SJSA1 (cell line): ENCODE data around the gene CALHM2. TPM values are rescaled to one million over a fixed set of nuclear protein-coding genes. Genes with fewer than 3 reads are reported as not detected.
"Not testable (repeated sequence)": the region's sequence is repeated elsewhere in the genome, so short reads cannot be mapped to it uniquely, and the experiment has no call there.

Experiments used
- DNase-seq, 2 experiments: peaks; one replicate each; pipeline ENCODE4 v3.0.0-alpha.2; 2015 to 2020; ENCODE audit warnings: low spot score in 2 of 2, low read depth in 1 of 2
- H3K27ac ChIP-seq: fragments of 250-450 bp; sonication (Bioruptor Pico); 2 replicates; pipeline ENCODE4 v1.5.1; 2020; ENCODE audit warnings: mild to moderate bottlenecking, moderate library complexity
- H3K27me3 ChIP-seq: fragments of 250-450 bp; sonication (Bioruptor Pico); replicated peaks from 2 replicates; pipeline ENCODE4 v1.5.1; 2020; ENCODE audit warnings: mild to moderate bottlenecking, moderate library complexity
- H3K36me3 ChIP-seq: fragments of 250-450 bp; sonication (Bioruptor Pico); 2 replicates; pipeline ENCODE4 v1.5.1; 2020; ENCODE audit warnings: mild to moderate bottlenecking
- H3K4me1 ChIP-seq: fragments of 250-450 bp; sonication (Bioruptor Pico); replicated peaks from 2 replicates; pipeline ENCODE4 v1.6.1; 2021; ENCODE audit warnings: mild to moderate bottlenecking
- H3K4me3 ChIP-seq: fragments of 250-450 bp; sonication (Bioruptor Pico); 2 replicates; pipeline ENCODE4 v1.5.1; 2020; ENCODE audit warnings: mild to moderate bottlenecking
- H3K9me3 ChIP-seq: fragments of 250-450 bp; sonication (Bioruptor Pico); replicated peaks from 2 replicates; pipeline ENCODE4 v1.5.1; 2020; ENCODE audit warnings: mild to moderate bottlenecking
- total RNA-seq: library from RNA; depleted of rRNA; stranded (reverse); fragments of >200 nt; shearing (Covaris generic); gene quantifications from 2 replicates; pipeline ENCODE4 v1.2.3, GENCODE V29; 2014

CALHM2 gene
- total RNA-seq, 1 experiment from 2014 or later = not detected

DNA sequence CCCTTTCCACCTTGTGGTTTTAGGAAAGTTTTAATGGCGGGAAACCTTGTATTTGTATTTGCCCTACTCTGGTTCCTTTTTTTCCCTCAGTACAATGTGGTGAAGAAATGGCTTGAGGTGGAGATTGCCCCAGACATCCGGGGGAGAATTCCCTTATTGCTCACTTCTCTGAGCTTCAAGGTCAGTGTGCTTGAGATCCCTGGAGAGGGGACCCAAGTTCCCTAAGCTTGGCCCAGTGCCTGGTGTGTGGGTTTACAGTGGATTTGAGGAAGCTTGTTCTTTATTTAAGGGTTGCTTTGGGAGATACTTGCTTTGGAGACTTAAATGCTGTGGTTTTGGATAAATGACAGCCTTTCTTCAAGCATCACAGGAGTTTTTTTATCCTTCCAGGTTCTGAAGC lies 18.3 kb downstream of the CALHM2 start:
- Histone ChIP-seq H3K27me3 (no peaks in the 10 kb centered on the region), H3K4me1 (no peaks in the 10 kb centered on the region), H3K36me3 (peaks cover 90% of the 10 kb centered on the region), H3K27ac (no peak overlapping the region), H3K9me3 (no peaks in the 10 kb centered on the region), H3K4me3 (no peak overlapping the region)
- no peak for DNase-seq

DNA sequence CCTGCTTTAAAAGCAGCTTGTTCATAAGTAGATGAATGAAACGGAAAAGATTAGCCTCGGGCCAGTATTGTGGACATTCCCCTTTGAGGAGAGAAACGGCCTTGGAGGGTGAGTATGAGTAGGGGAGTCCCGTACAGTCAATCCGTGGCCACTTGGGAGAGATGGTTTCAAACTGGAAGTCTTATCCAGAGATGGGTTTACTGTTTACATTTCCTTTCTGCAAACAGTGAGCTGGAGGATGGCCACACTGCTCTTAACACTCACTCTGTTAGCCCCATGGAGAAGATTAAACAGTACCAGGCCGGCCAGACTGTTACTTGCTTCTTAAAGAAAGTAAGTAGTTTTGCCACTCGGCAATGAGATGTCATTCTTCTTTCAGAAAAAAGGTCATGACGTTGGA lies 20.3 kb downstream of the CALHM2 start:
- Histone ChIP-seq H3K4me3 (no peak overlapping the region), H3K27ac (no peak overlapping the region), H3K36me3 (peaks cover 88% of the 10 kb centered on the region), H3K9me3 (no peaks in the 10 kb centered on the region), H3K4me1 (no peaks in the 10 kb centered on the region), H3K27me3 (no peaks in the 10 kb centered on the region)
- no peak for DNase-seq

GRCh38 chr10:103429647-103430046 lies 22.5 kb downstream of the CALHM2 start:
- no peaks in the 10 kb centered on the region for H3K27me3 ChIP-seq
- no peak overlapping the region for H3K27ac ChIP-seq
- no peaks in the 10 kb centered on the region for H3K4me1 ChIP-seq
- no peaks in the 10 kb centered on the region for H3K9me3 ChIP-seq
- no peak overlapping the region for H3K4me3 ChIP-seq
- DNase-seq = no peak
- H3K36me3 ChIP-seq = peaks cover 84% of the 10 kb centered on the region

DNA sequence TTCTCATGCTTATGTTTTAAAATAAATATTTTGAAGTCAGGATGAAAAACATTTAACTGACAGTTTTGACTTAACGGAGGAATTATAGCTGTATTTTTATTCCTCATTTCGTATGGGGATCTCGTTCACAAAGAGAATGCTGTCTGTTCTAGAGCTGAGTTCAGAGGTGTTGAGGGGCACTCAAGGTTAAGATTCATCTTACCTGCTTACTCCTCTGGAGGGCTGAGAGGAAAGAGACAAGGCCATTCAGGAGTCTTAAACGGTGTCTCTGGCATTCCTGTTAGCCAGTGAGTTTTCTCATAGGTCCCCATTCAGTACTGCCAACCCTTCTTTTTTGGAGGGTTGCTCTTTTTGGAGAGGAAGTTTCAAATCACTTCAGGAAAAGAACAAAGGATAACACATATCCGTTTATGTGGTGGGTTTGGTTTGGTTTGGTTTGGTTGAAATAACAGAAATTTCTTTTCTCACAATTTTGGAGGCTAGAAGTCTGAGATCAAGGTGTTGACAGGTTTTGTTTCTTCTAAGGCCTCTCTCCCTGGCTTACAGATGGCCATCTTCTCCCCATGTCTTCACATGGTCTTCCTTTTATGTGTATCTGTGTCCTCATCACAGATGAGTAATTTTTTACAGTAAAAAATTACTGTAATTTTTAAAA lies 23.1 kb downstream of the CALHM2 start:
- no peaks in the 10 kb centered on the region for H3K27me3 ChIP-seq
- H3K9me3 ChIP-seq = no peaks in the 10 kb centered on the region
- DNase-seq = no peak
- H3K4me3 ChIP-seq = no peak overlapping the region
- no peaks in the 10 kb centered on the region for H3K4me1 ChIP-seq
- no peak overlapping the region for H3K27ac ChIP-seq
- peaks cover 84% of the 10 kb centered on the region for H3K36me3 ChIP-seq

GRCh38 chr10:103427866-103428265 lies 24.3 kb downstream of the CALHM2 start:
- Histone ChIP-seq H3K9me3 (no peaks in the 10 kb centered on the region), H3K4me1 (no peaks in the 10 kb centered on the region), H3K36me3 (peaks cover 87% of the 10 kb centered on the region), H3K27me3 (no peaks in the 10 kb centered on the region), H3K27ac (no peak overlapping the region), H3K4me3 (no peak overlapping the region)
- no peak for DNase-seq

- H3K36me3 ChIP-seq = peaks cover 79% of the 10 kb centered on the region
- no peak overlapping the region for H3K27ac ChIP-seq
- DNase-seq = no peak
- H3K27me3 ChIP-seq = no peaks in the 10 kb centered on the region
- no peak overlapping the region for H3K4me3 ChIP-seq
- no peaks in the 10 kb centered on the region for H3K9me3 ChIP-seq
- no peaks in the 10 kb centered on the region for H3K4me1 ChIP-seq
Observed at GRCh38 chr10:103423748-103424147, 28.4 kb downstream of the CALHM2 start.

GRCh38 chr10:103419101-103419500 lies 33.1 kb downstream of the CALHM2 start:
- no peaks in the 10 kb centered on the region for H3K9me3 ChIP-seq
- H3K4me3 ChIP-seq = no peak overlapping the region
- DNase-seq = no peak
- no peaks in the 10 kb centered on the region for H3K27me3 ChIP-seq
- H3K27ac ChIP-seq = no peak overlapping the region
- H3K4me1 ChIP-seq = no peaks in the 10 kb centered on the region
- H3K36me3 ChIP-seq = peaks cover 88% of the 10 kb centered on the region

DNA sequence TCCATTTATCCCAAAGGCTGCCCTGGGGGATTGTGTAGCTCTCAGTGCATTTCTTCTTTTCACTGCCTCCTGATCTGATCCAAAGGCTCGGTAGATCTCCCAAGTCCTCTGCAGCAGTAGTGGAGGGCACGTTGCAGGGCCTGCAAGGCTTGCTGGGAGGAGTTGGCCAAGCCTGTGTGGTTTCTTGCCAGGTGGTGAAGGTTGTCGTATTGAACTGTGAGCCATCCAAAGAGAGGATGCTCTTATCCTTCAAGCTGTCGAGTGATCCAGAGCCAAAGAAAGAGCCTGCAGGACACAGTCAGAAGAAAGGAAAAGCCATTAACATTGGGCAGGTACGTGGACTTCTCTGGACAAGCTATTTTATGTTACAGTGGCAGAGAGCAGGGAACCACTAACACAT lies 34.6 kb downstream of the CALHM2 start:
- Histone ChIP-seq H3K36me3 (peaks cover 88% of the 10 kb centered on the region), H3K27me3 (no peaks in the 10 kb centered on the region), H3K4me1 (no peaks in the 10 kb centered on the region), H3K9me3 (no peaks in the 10 kb centered on the region), H3K27ac (no peak overlapping the region), H3K4me3 (no peak overlapping the region)
- no peak for DNase-seq

DNA sequence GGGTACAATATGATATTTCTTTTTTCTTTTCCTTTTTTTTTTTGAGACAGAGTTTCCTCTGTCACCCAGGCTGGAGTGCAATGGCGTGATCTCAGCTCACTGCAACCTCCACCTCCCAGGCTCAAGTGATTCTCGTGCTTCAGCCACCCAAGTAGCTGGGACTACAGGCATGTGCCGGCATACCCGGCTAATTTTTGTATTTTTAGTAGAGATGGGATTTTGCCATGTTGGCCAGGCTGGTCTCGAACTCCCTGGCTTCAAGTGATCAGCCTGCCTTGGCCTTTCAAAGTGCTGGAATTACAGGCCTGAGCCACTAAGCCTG lies 35.1 kb downstream of the CALHM2 start:
- H3K36me3 ChIP-seq = peaks cover 88% of the 10 kb centered on the region
- not testable (repeated sequence) for H3K27ac ChIP-seq, H3K27me3 ChIP-seq, H3K9me3 ChIP-seq, H3K4me3 ChIP-seq, DNase-seq, H3K4me1 ChIP-seq

DNA sequence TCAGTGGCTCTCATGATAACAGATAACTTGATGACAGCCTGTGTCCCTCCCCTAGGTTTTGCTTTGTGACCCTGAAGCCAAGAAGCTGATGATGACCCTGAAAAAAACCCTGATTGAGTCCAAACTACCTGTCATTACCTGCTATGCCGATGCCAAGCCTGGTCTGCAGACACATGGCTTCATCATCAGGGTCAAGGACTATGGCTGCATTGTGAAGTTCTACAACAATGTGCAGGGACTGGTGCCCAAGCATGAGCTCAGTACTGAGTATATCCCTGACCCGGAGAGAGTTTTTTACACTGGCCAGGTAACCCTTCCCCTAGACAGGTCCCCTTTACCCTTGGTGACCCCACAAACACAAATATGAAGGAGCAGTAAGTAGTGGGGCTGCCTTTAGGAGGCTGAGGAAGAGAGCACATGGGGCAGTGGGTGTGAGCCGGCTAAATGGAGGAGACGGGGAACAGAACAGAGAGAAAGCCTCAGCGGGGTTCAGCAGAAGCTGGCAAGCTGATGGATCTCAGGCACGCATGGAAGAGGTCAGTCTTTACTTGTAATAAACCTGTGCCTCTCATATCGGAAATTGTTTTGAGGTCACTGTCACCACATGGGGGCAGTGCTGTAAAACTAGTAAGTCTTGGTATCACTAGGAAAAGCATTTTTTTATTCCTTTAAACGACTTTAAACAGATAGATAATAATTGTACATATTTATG lies 35.6 kb downstream of the CALHM2 start:
- Histone ChIP-seq H3K27ac (no peak overlapping the region), H3K27me3 (no peaks in the 10 kb centered on the region), H3K9me3 (no peaks in the 10 kb centered on the region), H3K4me1 (no peaks in the 10 kb centered on the region), H3K36me3 (peaks cover 91% of the 10 kb centered on the region), H3K4me3 (no peak overlapping the region)
- peak; percentile 32 to 58 for DNase-seq

- H3K9me3 ChIP-seq = no peaks in the 10 kb centered on the region
- H3K36me3 ChIP-seq = peaks cover 93% of the 10 kb centered on the region
- DNase-seq = no peak
Observed at GRCh38 chr10:103415581-103415980, 36.6 kb downstream of the CALHM2 start.

DNA sequence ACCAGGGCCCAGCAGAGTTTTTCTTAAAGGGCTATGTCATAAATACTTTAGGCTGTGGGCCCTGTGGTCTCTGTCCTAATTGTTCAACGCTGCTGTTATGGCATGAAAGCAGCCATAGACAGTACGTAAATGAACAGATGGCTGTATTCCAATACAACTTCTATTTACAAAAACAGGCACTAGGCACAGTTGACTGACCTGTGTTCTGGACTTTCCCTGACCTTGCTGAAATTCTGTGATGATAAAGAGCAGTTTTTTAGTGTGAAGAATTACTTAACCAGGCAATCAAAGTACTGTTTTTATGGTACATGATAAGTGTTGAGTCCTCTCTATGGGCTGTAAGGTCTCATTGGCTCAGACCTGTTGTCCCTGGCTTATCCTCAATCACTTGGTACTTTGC lies 38.6 kb downstream of the CALHM2 start:
- Histone ChIP-seq H3K4me1 (no peaks in the 10 kb centered on the region), H3K27me3 (no peaks in the 10 kb centered on the region), H3K4me3 (no peak overlapping the region), H3K9me3 (no peaks in the 10 kb centered on the region), H3K36me3 (peaks cover 97% of the 10 kb centered on the region), H3K27ac (no peak overlapping the region)
- DNase-seq = no peak

More at GRCh38 chr10:103415581-103415980, 36.6 kb downstream of the CALHM2 start:
- no peaks in the 10 kb centered on the region for H3K4me1 ChIP-seq
- no peak overlapping the region for H3K27ac ChIP-seq
- H3K27me3 ChIP-seq = no peaks in the 10 kb centered on the region
- H3K4me3 ChIP-seq = no peak overlapping the region

GRCh38 chr10:103397191-103397825 lies 54.9 kb downstream of the CALHM2 start:
- DNase-seq = no peak
- H3K27ac ChIP-seq = peak overlapping the region; percentile 24; the same call in 1 of the 2 replicates

DNA sequence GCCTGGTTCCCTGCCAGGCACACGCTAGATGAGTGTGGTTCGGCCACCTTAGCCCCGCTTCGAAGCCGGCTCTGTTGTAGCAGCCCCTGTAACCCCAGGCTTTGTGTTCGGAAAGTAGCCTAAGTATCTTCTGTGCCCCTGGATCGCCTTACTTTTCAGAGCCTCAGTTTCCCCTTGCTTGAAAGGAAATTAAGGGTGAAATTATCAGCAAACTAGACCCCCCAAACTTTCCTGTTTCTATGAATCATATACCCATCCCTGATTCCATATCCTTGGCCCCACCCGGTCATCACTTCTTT lies 55.4 kb downstream of the CALHM2 start:
- H3K27me3 ChIP-seq = no peaks in the 10 kb centered on the region
- peaks cover 9% of the 10 kb centered on the region; the same call in 1 of the 2 replicates for H3K4me1 ChIP-seq
- H3K36me3 ChIP-seq = peaks cover 65% of the 10 kb centered on the region
- peak overlapping the region; percentile 69 for H3K4me3 ChIP-seq
- peak overlapping the region; percentile 24; the same call in 1 of the 2 replicates for H3K27ac ChIP-seq
- DNase-seq = no peak
- no peaks in the 10 kb centered on the region for H3K9me3 ChIP-seq

More at GRCh38 chr10:103397191-103397825, 54.9 kb downstream of the CALHM2 start:
- Histone ChIP-seq H3K36me3 (peaks cover 66% of the 10 kb centered on the region), H3K9me3 (no peaks in the 10 kb centered on the region), H3K4me3 (peak overlapping the region; percentile 69), H3K4me1 (peaks cover 9% of the 10 kb centered on the region; the same call in 1 of the 2 replicates), H3K27me3 (no peaks in the 10 kb centered on the region)
